Testis (tissue), 2 donors: Measurements from ENCODE around the gene CREB3L2.

Source experiments
- POLR2A ChIP-seq: fragments of 450-650 bp; IDR thresholded peaks from one replicate; pipeline ENCODE4 v1.6.1; 2017; ENCODE audit warnings: antibody characterized with exemption, mild to moderate bottlenecking, moderate library complexity
- TF ChIP-seq, protein P1 (sequence below), 3 experiments: fragments of 450-650 bp in 2 of 3; fragments of 200-600 bp in 1 of 3; sonication (generic) in 1 of 3; IDR thresholded peaks; one replicate each; pipeline ENCODE4 v1.5.1; 2016 to 2019; ENCODE audit warnings: antibody characterized with exemption in 3 of 3, mild to moderate bottlenecking in 2 of 3, moderate library complexity in 1 of 3

DNA sequence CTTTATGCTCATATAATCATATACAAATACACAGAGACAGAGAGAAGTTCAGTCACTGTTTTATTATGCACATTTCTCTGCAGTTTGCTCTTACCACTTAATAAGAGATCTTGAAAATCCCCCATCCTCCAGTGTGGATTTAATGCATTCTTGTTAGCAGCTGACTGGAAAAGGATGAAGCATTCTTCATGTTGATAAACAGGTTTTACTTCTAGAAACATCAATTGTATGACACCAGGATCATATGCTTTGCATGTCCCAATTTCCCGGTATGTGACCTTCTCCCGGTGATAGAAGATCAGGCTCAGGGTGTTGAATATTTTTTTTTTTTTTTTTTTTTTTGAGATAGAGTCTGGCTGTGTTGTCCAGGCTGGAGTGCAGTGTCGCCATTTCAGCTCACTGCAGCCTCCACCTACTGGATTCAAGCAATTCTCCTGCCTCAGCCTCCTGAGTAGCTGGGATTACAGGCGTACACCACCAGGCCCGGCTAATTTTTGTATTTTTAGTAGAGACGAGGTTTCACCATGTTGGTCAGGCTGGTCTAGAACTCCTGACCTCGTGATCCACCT, 6.2 kb upstream of the CREB3L2 start:
- TF ChIP-seq, protein P1, sequence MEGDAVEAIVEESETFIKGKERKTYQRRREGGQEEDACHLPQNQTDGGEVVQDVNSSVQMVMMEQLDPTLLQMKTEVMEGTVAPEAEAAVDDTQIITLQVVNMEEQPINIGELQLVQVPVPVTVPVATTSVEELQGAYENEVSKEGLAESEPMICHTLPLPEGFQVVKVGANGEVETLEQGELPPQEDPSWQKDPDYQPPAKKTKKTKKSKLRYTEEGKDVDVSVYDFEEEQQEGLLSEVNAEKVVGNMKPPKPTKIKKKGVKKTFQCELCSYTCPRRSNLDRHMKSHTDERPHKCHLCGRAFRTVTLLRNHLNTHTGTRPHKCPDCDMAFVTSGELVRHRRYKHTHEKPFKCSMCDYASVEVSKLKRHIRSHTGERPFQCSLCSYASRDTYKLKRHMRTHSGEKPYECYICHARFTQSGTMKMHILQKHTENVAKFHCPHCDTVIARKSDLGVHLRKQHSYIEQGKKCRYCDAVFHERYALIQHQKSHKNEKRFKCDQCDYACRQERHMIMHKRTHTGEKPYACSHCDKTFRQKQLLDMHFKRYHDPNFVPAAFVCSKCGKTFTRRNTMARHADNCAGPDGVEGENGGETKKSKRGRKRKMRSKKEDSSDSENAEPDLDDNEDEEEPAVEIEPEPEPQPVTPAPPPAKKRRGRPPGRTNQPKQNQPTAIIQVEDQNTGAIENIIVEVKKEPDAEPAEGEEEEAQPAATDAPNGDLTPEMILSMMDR (IDR thresholded peaks at IDR 0.05), result no peak
- no peak for TF ChIP-seq POLR2A
